Rectal smooth muscle tissue (tissue), 1 donor: ENCODE data around the gene RPL7L1.
"Not testable (repeated sequence)": the region's sequence is repeated elsewhere in the genome, so short reads cannot be mapped to it uniquely, and the experiment has no call there.

Experiments
- H3K27ac ChIP-seq: one replicate; pipeline ENCODE4 v1.7.0; 2013; ENCODE audit warnings: low read depth, low read length, inconsistent platforms
- H3K27me3 ChIP-seq: one replicate; pipeline ENCODE4 v1.7.0; 2013; ENCODE audit warnings: low read length; ENCODE audit not compliant: control insufficient read depth, insufficient read depth
- H3K36me3 ChIP-seq: one replicate; pipeline ENCODE4 v1.7.0; 2013; ENCODE audit warnings: low read length; ENCODE audit not compliant: control insufficient read depth, insufficient read depth
- H3K4me1 ChIP-seq: one replicate; pipeline ENCODE4 v1.7.0; 2013; ENCODE audit warnings: low read length; ENCODE audit not compliant: control insufficient read depth, insufficient read depth
- H3K4me3 ChIP-seq: one replicate; pipeline ENCODE4 v1.7.0; 2013; ENCODE audit warnings: low read length
- H3K9ac ChIP-seq: one replicate; pipeline ENCODE4 v1.7.0; 2013; ENCODE audit warnings: low read length

RPL7L1 gene

GRCh38 chr6:42871711-42872110, 7.7 kb upstream of the RPL7L1 start:
- Histone ChIP-seq H3K4me1 (no peaks in the 10 kb centered on the region), H3K27me3 (no peaks in the 10 kb centered on the region), H3K9ac (no peak overlapping the region), H3K4me3 (no peak overlapping the region), H3K36me3 (no peaks in the 10 kb centered on the region), H3K27ac (no peak overlapping the region)

- no peak overlapping the region for H3K9ac ChIP-seq
- no peaks in the 10 kb centered on the region for H3K36me3 ChIP-seq
- H3K27me3 ChIP-seq = no peaks in the 10 kb centered on the region
- no peak overlapping the region for H3K27ac ChIP-seq
- H3K4me3 ChIP-seq = no peak overlapping the region
- H3K4me1 ChIP-seq = no peaks in the 10 kb centered on the region
These were observed 6.1 kb upstream of the RPL7L1 start for GRCh38 chr6:42873313-42873712.

GRCh38 chr6:42877695-42878094, 1.7 kb upstream of the RPL7L1 start:
- Histone ChIP-seq H3K36me3 (no peaks in the 10 kb centered on the region), H3K4me3 (no peak overlapping the region), H3K4me1 (no peaks in the 10 kb centered on the region), H3K27me3 (no peaks in the 10 kb centered on the region), H3K9ac (no peak overlapping the region), H3K27ac (no peak overlapping the region)

GRCh38 chr6:42880240-42880817, 913 bp downstream of the RPL7L1 start:
- peak overlapping the region; percentile 98 for H3K4me3 ChIP-seq
- H3K36me3 ChIP-seq = peaks cover 17% of the 10 kb centered on the region
- not testable (repeated sequence) for H3K4me1 ChIP-seq, H3K27me3 ChIP-seq
- H3K27ac ChIP-seq = peak overlapping the region; percentile 98
- peak overlapping the region; percentile 100 for H3K9ac ChIP-seq

GRCh38 chr6:42880871-42881270, 1.5 kb downstream of the RPL7L1 start:
- H3K4me1 ChIP-seq, H3K27me3 ChIP-seq: not testable (repeated sequence)
- Histone ChIP-seq H3K9ac (peak overlapping the region; percentile 40), H3K4me3 (peak overlapping the region; percentile 98), H3K36me3 (peaks cover 21% of the 10 kb centered on the region), H3K27ac (peak overlapping the region; percentile 98)

GRCh38 chr6:42885702-42886101, 6.3 kb downstream of the RPL7L1 start:
- Histone ChIP-seq H3K36me3 (peaks cover 25% of the 10 kb centered on the region), H3K4me1 (peaks cover 3% of the 10 kb centered on the region)

GRCh38 chr6:42888201-42888600, 8.8 kb downstream of the RPL7L1 start:
- H3K9ac ChIP-seq, H3K27ac ChIP-seq, H3K27me3 ChIP-seq, H3K4me1 ChIP-seq, H3K4me3 ChIP-seq: not testable (repeated sequence)
- H3K36me3 ChIP-seq = peaks cover 25% of the 10 kb centered on the region

More at GRCh38 chr6:42885702-42886101, 6.3 kb downstream of the RPL7L1 start:
- no peak overlapping the region for H3K9ac ChIP-seq
- no peaks in the 10 kb centered on the region for H3K27me3 ChIP-seq
- no peak overlapping the region for H3K27ac ChIP-seq
- no peak overlapping the region for H3K4me3 ChIP-seq

GRCh38 chr6:42889815-42890214, 10.4 kb downstream of the RPL7L1 start:
- peak overlapping the region; percentile 75 for H3K4me3 ChIP-seq
- H3K27ac ChIP-seq = peak overlapping the region; percentile 82
- no peaks in the 10 kb centered on the region for H3K27me3 ChIP-seq
- no peak overlapping the region for H3K9ac ChIP-seq
- peaks cover 9% of the 10 kb centered on the region for H3K36me3 ChIP-seq
- H3K4me1 ChIP-seq = peaks cover 3% of the 10 kb centered on the region

- Histone ChIP-seq H3K27me3 (no peaks in the 10 kb centered on the region), H3K9ac (peak overlapping the region; percentile 81), H3K27ac (peak overlapping the region; percentile 82), H3K4me3 (peak overlapping the region; percentile 75), H3K36me3 (peaks cover 6% of the 10 kb centered on the region), H3K4me1 (peaks cover 3% of the 10 kb centered on the region)
These were observed 11.1 kb downstream of the RPL7L1 start for GRCh38 chr6:42890311-42891198.

GRCh38 chr6:42891199-42891722, 11.8 kb downstream of the RPL7L1 start:
- peak overlapping the region; percentile 81 for H3K9ac ChIP-seq
- no peaks in the 10 kb centered on the region for H3K36me3 ChIP-seq
- H3K27me3 ChIP-seq = no peaks in the 10 kb centered on the region
- peaks cover 3% of the 10 kb centered on the region for H3K4me1 ChIP-seq
- H3K27ac ChIP-seq = peak overlapping the region; percentile 82
- H3K4me3 ChIP-seq = peak overlapping the region; percentile 75

GRCh38 chr6:42894041-42894828, 14.8 kb downstream of the RPL7L1 start:
- H3K27me3 ChIP-seq, H3K36me3 ChIP-seq, H3K4me3 ChIP-seq, H3K4me1 ChIP-seq, H3K9ac ChIP-seq, H3K27ac ChIP-seq: not testable (repeated sequence)

- no peak overlapping the region for H3K27ac ChIP-seq
- H3K4me3 ChIP-seq = no peak overlapping the region
- H3K4me1 ChIP-seq = peaks cover under 1% of the 10 kb centered on the region
- H3K36me3 ChIP-seq = no peaks in the 10 kb centered on the region
- H3K27me3 ChIP-seq = no peaks in the 10 kb centered on the region
- H3K9ac ChIP-seq = no peak overlapping the region
These were observed 16.8 kb downstream of the RPL7L1 start for GRCh38 chr6:42896178-42896719.
